SU-DHL-6 (cell line): ENCODE measurements around the gene CDC123.
"Not testable (repeated sequence)": the region's sequence is repeated elsewhere in the genome, so short reads cannot be mapped to it uniquely, and the experiment has no call there.

Experiments
- CTCF ChIP-seq: fragments of 200-600 bp; sonication (generic); IDR thresholded peaks from one replicate; pipeline ENCODE4 v1.5.1; 2017; ENCODE audit warnings: antibody characterized with exemption, mild to moderate bottlenecking, low read length, moderate library complexity; ENCODE audit not compliant: insufficient read depth, poor library complexity, severe bottlenecking
- EZH2phosphoT487 ChIP-seq: fragments of 200-600 bp; sonication (generic), shearing (Covaris generic); conservative IDR thresholded peaks from 2 replicates; pipeline ENCODE4 v1.6.1; 2018; ENCODE audit warnings: mild to moderate bottlenecking, antibody characterized with exemption, low read length, moderate library complexity, mixed read lengths

GRCh38 chr10:12277862-12278261 is 81.9 kb downstream of the CDC123 start:
- not testable (repeated sequence) for TF ChIP-seq CTCF, EZH2phosphoT487
